HS-27A (cell line): ENCODE results near the gene WFDC2.
"Not testable (repeated sequence)": the region's sequence is repeated elsewhere in the genome, so short reads cannot be mapped to it uniquely, and the experiment has no call there.

Source experiments
- DNase-seq: peaks from one replicate; pipeline ENCODE4 v3.0.0-alpha.2; 2012; ENCODE audit warnings: low read depth, missing footprints

WFDC2 gene

GRCh38 chr20:45452238-45452637, 17.3 kb upstream of the WFDC2 start:
- DNase-seq: no peak

- DNase-seq: no peak
These were observed 16.5 kb upstream of the WFDC2 start for GRCh38 chr20:45452772-45453691.

- DNase-seq: no peak
These were observed 12.9 kb upstream of the WFDC2 start for GRCh38 chr20:45456632-45457031.

DNA sequence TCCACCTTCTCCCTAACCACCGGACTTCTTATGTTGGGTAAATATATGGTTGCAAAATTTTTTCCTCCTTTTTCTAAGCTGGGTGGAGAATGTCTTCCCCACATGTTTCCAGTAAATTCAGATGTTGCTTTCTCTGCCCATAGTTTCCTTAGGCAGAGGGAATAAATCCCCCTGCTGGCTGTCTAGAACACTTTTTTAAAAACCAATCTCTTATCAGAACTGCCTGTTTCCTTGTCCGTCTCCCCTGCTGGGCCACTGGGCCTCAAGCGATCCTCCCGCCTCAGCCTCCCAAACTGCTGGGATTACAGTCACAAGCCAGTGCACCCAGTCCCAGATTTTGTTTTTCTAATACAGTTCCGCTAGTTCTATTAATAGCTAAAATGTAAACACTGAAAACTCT, 9.9 kb upstream of the WFDC2 start:
- DNase-seq: no peak

- DNase-seq: no peak
These were observed 8.3 kb upstream of the WFDC2 start for GRCh38 chr20:45461225-45461624.

DNA sequence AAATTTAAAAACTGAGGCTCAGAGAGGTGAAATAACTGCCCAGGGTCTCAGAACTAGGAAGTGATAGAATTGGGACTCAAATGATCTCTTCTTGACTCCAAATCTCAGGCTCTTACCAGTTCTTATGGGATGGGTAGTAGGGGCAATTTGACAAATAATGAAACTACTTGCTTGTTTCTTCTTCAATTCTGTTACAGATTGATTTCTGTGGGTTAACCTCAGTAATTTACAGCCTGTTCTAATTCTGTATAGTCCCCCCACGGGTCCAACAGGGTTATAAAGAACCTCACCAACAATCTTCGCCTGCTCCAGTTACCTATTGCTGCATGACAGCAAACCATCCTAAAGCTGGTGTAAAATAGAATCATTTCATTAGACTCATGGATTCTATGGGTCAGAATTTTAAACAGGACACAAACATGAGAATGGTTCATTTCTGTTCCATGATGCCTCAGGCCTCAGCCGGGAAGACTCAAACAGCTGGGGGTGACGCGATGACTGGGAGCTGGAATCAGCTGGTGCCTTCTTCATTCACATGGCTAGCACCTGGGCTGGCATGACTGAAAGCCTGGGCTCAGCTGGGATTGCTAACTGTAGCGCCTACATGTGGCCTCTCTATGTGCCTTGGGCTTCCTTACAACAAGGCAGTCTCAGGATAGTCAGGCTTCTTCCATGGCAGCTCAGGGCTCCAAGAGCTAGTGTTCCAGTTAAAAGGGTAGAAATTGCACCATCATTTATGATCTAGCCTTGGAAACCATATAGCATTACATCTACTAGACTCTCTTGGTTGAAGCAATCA, 6.6 kb upstream of the WFDC2 start:
- no peak for DNase-seq

GRCh38 chr20:45463709-45464108, 5.8 kb upstream of the WFDC2 start:
- DNase-seq: no peak

- no peak for DNase-seq
These were observed 3.9 kb upstream of the WFDC2 start for GRCh38 chr20:45465491-45466266.

DNA sequence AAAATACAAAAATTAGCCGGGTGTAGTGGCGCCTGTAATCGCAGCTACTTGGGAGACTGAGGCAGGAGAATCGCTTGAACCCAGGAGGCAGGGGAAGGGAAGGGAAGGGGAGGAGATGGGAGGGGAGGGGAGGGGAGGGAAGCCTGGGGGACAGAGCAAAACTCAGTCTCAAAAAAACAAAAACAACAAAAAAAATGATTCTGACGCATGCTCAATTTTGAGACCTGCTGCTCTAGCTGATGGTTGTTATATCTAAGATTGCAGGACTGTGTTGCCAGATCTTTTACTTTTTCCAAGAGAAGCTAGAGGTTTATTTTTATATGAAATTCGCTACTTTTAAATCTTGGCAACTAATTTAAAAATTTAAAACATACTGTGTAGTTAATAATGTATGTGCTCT, 2.4 kb upstream of the WFDC2 start:
- no peak for DNase-seq

- DNase-seq: no peak
These were observed 1.7 kb upstream of the WFDC2 start for GRCh38 chr20:45467861-45468260.

- no peak for DNase-seq
These were observed 844 bp downstream of the WFDC2 start for GRCh38 chr20:45470262-45470931.

- DNase-seq: no peak
These were observed 1.4 kb downstream of the WFDC2 start for GRCh38 chr20:45470937-45471336.

- not testable (repeated sequence) for DNase-seq
These were observed 2.7 kb downstream of the WFDC2 start for GRCh38 chr20:45472286-45472685.

DNA sequence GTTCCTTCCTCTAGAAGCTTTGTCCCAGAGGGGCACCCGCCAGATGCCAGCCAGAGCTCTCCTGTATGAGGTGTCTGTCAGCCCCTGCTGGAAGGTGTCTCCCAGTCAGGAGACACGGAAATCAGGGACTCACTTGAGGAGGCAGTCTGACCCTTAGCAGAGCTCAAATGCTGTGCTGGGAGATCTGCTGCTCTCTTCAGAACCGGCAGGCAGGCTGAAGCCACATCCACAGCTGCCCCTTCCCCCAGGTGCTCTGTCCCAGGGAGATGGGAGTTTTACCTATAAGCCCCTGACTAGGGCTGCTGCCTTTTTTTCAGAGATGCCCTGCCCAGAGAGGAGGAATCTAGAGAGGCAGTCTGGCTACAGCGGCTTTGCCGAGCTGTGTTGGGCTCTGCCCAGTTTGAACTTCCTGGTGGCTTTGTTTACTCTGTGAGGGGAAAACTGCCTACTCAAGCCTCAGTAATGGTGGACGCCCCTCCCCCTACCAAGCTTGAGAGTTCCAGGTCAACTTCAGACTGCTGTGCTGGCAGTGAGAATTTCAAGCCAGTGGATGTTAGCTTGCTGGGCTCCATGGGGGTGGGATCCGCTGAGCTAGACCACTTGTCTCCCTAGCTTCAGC, 8.1 kb downstream of the WFDC2 start:
- DNase-seq: not testable (repeated sequence)

DNA sequence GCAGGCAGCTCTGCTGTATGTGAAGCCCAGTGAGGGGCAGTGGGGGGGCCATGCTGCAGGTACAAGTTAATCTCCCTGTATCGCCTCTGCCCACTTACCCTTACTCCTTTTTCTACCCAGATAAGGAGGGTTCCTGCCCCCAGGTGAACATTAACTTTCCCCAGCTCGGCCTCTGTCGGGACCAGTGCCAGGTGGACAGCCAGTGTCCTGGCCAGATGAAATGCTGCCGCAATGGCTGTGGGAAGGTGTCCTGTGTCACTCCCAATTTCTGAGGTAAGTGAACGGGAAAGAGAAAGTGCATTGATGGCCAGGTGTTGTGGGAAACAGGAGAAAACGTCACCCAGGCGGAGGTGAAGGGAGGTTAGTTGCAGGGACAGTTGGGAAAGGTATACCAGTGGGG, 10.3 kb downstream of the WFDC2 start:
- DNase-seq: no peak

GRCh38 chr20:45484676-45485075, 15.1 kb downstream of the WFDC2 start:
- no peak for DNase-seq

- no peak for DNase-seq
These were observed 15.8 kb downstream of the WFDC2 start for GRCh38 chr20:45485388-45485787.

- no peak for DNase-seq
These were observed 17.7 kb downstream of the WFDC2 start for GRCh38 chr20:45487231-45487635.

- peak; percentile 26 for DNase-seq
These were observed 19.6 kb downstream of the WFDC2 start for GRCh38 chr20:45489083-45489531.

GRCh38 chr20:45495501-45495941, 26.0 kb downstream of the WFDC2 start:
- DNase-seq: no peak

DNA sequence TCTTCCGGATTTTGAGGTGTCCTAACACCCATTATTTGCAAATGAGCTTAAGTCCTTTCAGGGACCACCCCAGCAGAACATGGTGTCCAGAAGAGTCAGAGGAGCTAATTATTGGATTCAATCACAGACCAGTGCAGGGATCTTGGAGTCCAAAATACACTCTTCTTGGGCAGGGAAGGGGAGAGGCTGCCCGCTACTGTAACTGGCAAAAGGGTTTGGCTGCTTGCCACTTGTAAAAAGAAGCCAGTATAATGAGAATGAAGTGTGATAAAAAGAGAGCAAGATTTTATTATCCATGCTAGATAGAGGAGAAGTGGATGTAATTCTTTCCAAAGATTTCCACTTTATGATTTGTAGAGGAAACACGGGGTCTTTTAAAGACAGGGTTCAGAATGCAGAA, 26.6 kb downstream of the WFDC2 start:
- no peak for DNase-seq
